Measurements from ENCODE around the gene RHCG. TPM values are rescaled to one million over a fixed set of nuclear protein-coding genes. Genes with fewer than 3 reads are reported as not detected.

Gene RHCG
- total RNA-seq, 2 experiments from 2014 or later: not detected

GRCh38 chr15:89530976-89531375, 34.6 kb upstream of the RHCG start:
- ChIA-PET CTCF (ENCODE audit: unreplicated experiment) (no interaction called here), POLR2A (interaction anchor here (0.9 kb wide), 1 partner anchor 9 kb away, joined by 4 read pairs; no protein-coding TSS in a partner anchor)
- Histone ChIP-seq H3K79me2 (ENCODE audit: insufficient read depth, low read depth, low read length) (no peaks in the 10 kb centered on the region), H3K9me3 (ENCODE audit: low read length) (no peaks in the 10 kb centered on the region), H3K27ac (ENCODE audit: low read depth, low read length, poor library complexity, severe bottlenecking) (no peak overlapping the region), H3K9me2 (ENCODE audit: insufficient read depth, low read length) (no peaks in the 10 kb centered on the region), H3K36me3 (ENCODE audit: insufficient read depth, low read length) (no peaks in the 10 kb centered on the region), H3K4me3 (ENCODE audit: low read depth, low read length, poor library complexity, severe bottlenecking) (no peak overlapping the region), H3K4me1 (ENCODE audit: insufficient read depth, low read length, poor library complexity, severe bottlenecking) (no peaks in the 10 kb centered on the region), H4K20me1 (ENCODE audit: insufficient read depth, low read length) (no peaks in the 10 kb centered on the region), H2AFZ (ENCODE audit: low read length) (no peak overlapping the region), H3K4me2 (ENCODE audit: low read length) (no peak overlapping the region)
- intact Hi-C loops (cut with micrococcal nuclease; ENCODE audit: unreplicated experiment): no loop called here
- no TSS peak for BruUV-seq (replicated peaks)
- DNase-seq (ENCODE audit: low spot score): no peak
- no peak for TF ChIP-seq CTCF (conservative IDR thresholded peaks at IDR 0.05; ENCODE audit: low read length)
- TF ChIP-seq EZH2phosphoT487 (IDR thresholded peaks at IDR 0.05; ENCODE audit: borderline replicate concordance, low read depth, low read length): no peak

- no TSS peak for BruUV-seq (replicated peaks)
- no peak for DNase-seq (ENCODE audit: low spot score)
- no peaks in the 10 kb centered on the region for H3K79me2 ChIP-seq (ENCODE audit: insufficient read depth, low read depth, low read length)
- no peak overlapping the region for H3K4me2 ChIP-seq (ENCODE audit: low read length)
- intact Hi-C loops (cut with micrococcal nuclease; ENCODE audit: unreplicated experiment): no loop called here
- no peaks in the 10 kb centered on the region for H3K4me1 ChIP-seq (ENCODE audit: insufficient read depth, low read length, poor library complexity, severe bottlenecking)
- ChIA-PET POLR2A (no interaction called here), CTCF (ENCODE audit: unreplicated experiment) (no interaction called here)
- H3K27ac ChIP-seq (ENCODE audit: low read depth, low read length, poor library complexity, severe bottlenecking): no peak overlapping the region
- no peaks in the 10 kb centered on the region for H3K36me3 ChIP-seq (ENCODE audit: insufficient read depth, low read length)
- no peak for TF ChIP-seq EZH2phosphoT487 (IDR thresholded peaks at IDR 0.05; ENCODE audit: borderline replicate concordance, low read depth, low read length)
- TF ChIP-seq CTCF (conservative IDR thresholded peaks at IDR 0.05; ENCODE audit: low read length): no peak
- H4K20me1 ChIP-seq (ENCODE audit: insufficient read depth, low read length): no peaks in the 10 kb centered on the region
- H2AFZ ChIP-seq (ENCODE audit: low read length): no peak overlapping the region
- H3K9me3 ChIP-seq (ENCODE audit: low read length): no peaks in the 10 kb centered on the region
- no peak overlapping the region for H3K4me3 ChIP-seq (ENCODE audit: low read depth, low read length, poor library complexity, severe bottlenecking)
- no peaks in the 10 kb centered on the region for H3K9me2 ChIP-seq (ENCODE audit: insufficient read depth, low read length)
These were observed 32.5 kb upstream of the RHCG start for GRCh38 chr15:89528757-89529352.

- H3K4me2 ChIP-seq (ENCODE audit: low read length): no peak overlapping the region
- no peaks in the 10 kb centered on the region for H3K36me3 ChIP-seq (ENCODE audit: insufficient read depth, low read length)
- ChIA-PET POLR2A (no interaction called here), CTCF (ENCODE audit: unreplicated experiment) (no interaction called here)
- H3K27ac ChIP-seq (ENCODE audit: low read depth, low read length, poor library complexity, severe bottlenecking): no peak overlapping the region
- no peaks in the 10 kb centered on the region for H3K4me1 ChIP-seq (ENCODE audit: insufficient read depth, low read length, poor library complexity, severe bottlenecking)
- intact Hi-C loops (cut with micrococcal nuclease; ENCODE audit: unreplicated experiment): no loop called here
- no peaks in the 10 kb centered on the region for H3K9me2 ChIP-seq (ENCODE audit: insufficient read depth, low read length)
- TF ChIP-seq CTCF (conservative IDR thresholded peaks at IDR 0.05; ENCODE audit: low read length): no peak
- no peak for TF ChIP-seq EZH2phosphoT487 (IDR thresholded peaks at IDR 0.05; ENCODE audit: borderline replicate concordance, low read depth, low read length)
- BruUV-seq (replicated peaks): no TSS peak
- no peaks in the 10 kb centered on the region for H3K79me2 ChIP-seq (ENCODE audit: insufficient read depth, low read depth, low read length)
- H4K20me1 ChIP-seq (ENCODE audit: insufficient read depth, low read length): no peaks in the 10 kb centered on the region
- no peak for DNase-seq (ENCODE audit: low spot score)
- no peak overlapping the region for H3K4me3 ChIP-seq (ENCODE audit: low read depth, low read length, poor library complexity, severe bottlenecking)
- no peaks in the 10 kb centered on the region for H3K9me3 ChIP-seq (ENCODE audit: low read length)
- H2AFZ ChIP-seq (ENCODE audit: low read length): no peak overlapping the region
These were observed 30.4 kb upstream of the RHCG start for GRCh38 chr15:89526601-89527441.

All from OCI-LY7 (cell line).